Parathyroid adenoma (tissue), 2 donors: ENCODE measurements around the gene DPYSL3.

Experiments used
- H2AFZ ChIP-seq: fragments of 300-600 bp; sonication (generic); one replicate; pipeline ENCODE4 v1.7.0; 2017; ENCODE audit warnings: antibody characterized with exemption, mild to moderate bottlenecking
- H3K27ac ChIP-seq: fragments of 300-600 bp; sonication (generic); one replicate; pipeline ENCODE4 v1.7.0; 2017
- H3K27me3 ChIP-seq: fragments of 300-600 bp; sonication (generic); one replicate; pipeline ENCODE4 v1.7.0; 2017; ENCODE audit warnings: low read length; ENCODE audit not compliant: control insufficient read depth, insufficient read depth
- H3K36me3 ChIP-seq: fragments of 300-600 bp; sonication (generic); one replicate; pipeline ENCODE4 v1.7.0; 2017; ENCODE audit warnings: low read length; ENCODE audit not compliant: control insufficient read depth, insufficient read depth
- H3K4me1 ChIP-seq: fragments of 300-600 bp; sonication (generic); one replicate; pipeline ENCODE4 v1.7.0; 2017; ENCODE audit warnings: control low read depth
- H3K4me2 ChIP-seq: fragments of 300-600 bp; sonication (generic); one replicate; pipeline ENCODE4 v1.7.0; 2017; ENCODE audit warnings: low read length
- H3K4me3 ChIP-seq: fragments of 300-600 bp; sonication (generic); one replicate; pipeline ENCODE4 v1.7.0; 2017; ENCODE audit warnings: low read depth, low read length
- H3K79me2 ChIP-seq: fragments of 300-600 bp; sonication (generic); one replicate; pipeline ENCODE4 v1.7.0; 2017; ENCODE audit warnings: control low read depth
- H3K9ac ChIP-seq: fragments of 300-600 bp; sonication (generic); one replicate; pipeline ENCODE4 v1.7.0; 2017; ENCODE audit warnings: mild to moderate bottlenecking
- H3K9me3 ChIP-seq: fragments of 300-600 bp; sonication (generic); one replicate; pipeline ENCODE4 v1.7.0; 2017; ENCODE audit warnings: low read length; ENCODE audit not compliant: control insufficient read depth
- CTCF ChIP-seq: fragments of 300-600 bp; sonication (generic); IDR thresholded peaks from one replicate; pipeline ENCODE4 v1.7.0; 2017; ENCODE audit warnings: antibody characterized with exemption, mild to moderate bottlenecking
- donor health status: primary hyperparathyroidism.

DPYSL3 gene

GRCh38 chr5:147453875-147454814, 55.7 kb downstream of the DPYSL3 start:
- no peaks in the 10 kb centered on the region for H3K9me3 ChIP-seq
- H3K36me3 ChIP-seq = no peaks in the 10 kb centered on the region
- peak overlapping the region; percentile 93 for H2AFZ ChIP-seq
- no peak overlapping the region for H3K9ac ChIP-seq
- H3K4me3 ChIP-seq = peak overlapping the region; percentile 64
- peak overlapping the region; percentile 12 for H3K27ac ChIP-seq
- H3K27me3 ChIP-seq = no peaks in the 10 kb centered on the region
- peak overlapping the region; percentile 86 for H3K4me2 ChIP-seq
- H3K79me2 ChIP-seq = no peaks in the 10 kb centered on the region
- no peaks in the 10 kb centered on the region for H3K4me1 ChIP-seq
- TF ChIP-seq CTCF = peak; percentile 87

DNA sequence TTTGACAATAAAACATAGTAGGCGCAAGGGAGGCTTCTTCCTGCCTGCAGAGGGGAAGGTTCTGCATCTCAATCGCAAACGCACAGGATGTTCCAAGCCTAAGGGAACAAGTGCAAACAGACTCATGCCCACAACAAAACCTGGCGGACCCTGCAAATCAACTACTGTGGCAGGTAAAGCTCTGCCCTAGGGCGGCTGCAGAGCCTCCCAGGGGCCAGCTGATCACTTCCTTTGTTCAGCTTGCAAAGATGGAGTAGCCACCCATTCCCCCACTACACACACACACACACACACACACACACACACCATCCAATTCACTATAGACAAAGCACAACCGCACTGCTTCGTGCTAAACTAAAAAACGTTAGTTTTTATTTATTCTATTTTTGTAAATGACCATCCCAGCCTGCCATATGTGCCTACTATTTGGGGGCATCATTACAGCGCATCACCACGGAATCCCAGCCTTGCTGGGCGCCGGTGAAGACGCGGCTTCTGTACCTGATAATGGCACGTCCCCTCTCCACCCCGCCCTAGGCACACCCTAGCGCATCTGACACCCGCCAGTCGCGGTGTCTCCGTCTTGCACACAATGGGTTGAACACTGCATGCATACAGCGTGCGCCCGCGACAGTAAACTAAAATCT, 57.6 kb downstream of the DPYSL3 start:
- Histone ChIP-seq H3K27me3 (no peaks in the 10 kb centered on the region), H2AFZ (no peak overlapping the region), H3K4me3 (no peak overlapping the region), H3K4me2 (peak overlapping the region; percentile 86), H3K36me3 (no peaks in the 10 kb centered on the region), H3K27ac (no peak overlapping the region), H3K9me3 (no peaks in the 10 kb centered on the region), H3K79me2 (no peaks in the 10 kb centered on the region), H3K9ac (no peak overlapping the region), H3K4me1 (no peaks in the 10 kb centered on the region)
- no peak for TF ChIP-seq CTCF

DNA sequence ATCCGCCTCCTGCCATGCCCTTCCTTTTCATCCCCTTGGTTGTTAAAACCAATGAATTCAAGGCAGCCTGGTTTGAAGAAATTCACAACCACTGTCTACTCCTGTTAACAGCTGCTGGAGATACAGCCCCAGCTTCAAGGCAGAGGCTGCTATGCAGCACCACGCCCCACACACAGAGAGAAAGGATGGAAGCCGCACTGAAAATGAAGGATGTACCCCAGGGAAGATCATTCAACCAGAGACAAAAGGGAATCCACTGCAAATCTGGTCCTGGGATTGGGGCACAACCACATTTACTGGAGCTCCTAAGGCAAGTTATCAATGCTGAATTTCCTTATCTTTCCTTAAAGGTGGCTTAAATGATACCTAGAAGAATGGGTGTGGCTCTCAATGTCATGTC, 58.7 kb downstream of the DPYSL3 start:
- no peaks in the 10 kb centered on the region for H3K79me2 ChIP-seq
- no peak overlapping the region for H2AFZ ChIP-seq
- no peak overlapping the region for H3K4me2 ChIP-seq
- no peaks in the 10 kb centered on the region for H3K36me3 ChIP-seq
- H3K27ac ChIP-seq = no peak overlapping the region
- H3K4me1 ChIP-seq = no peaks in the 10 kb centered on the region
- H3K9me3 ChIP-seq = no peaks in the 10 kb centered on the region
- no peak overlapping the region for H3K9ac ChIP-seq
- TF ChIP-seq CTCF = no peak
- no peak overlapping the region for H3K4me3 ChIP-seq
- H3K27me3 ChIP-seq = no peaks in the 10 kb centered on the region

DNA sequence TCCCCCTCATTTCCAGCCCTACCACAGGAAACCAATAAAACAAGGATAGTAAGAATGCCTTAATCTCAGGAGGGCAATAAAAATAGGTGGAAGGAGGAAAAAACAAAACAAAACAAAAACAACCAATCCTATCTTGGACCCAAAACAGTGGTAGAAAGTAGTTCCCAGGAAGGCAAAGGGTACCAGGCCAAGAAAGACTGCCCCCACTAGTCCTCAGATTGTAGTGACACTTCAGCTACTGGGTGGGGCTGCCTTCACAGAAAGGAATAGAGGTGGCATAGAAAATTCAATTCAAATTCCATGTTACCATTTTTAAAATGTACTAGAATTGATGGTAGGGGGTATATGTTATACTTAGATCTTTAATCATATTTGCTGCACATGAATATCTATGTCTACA, 59.3 kb downstream of the DPYSL3 start:
- no peak overlapping the region for H3K27ac ChIP-seq
- no peaks in the 10 kb centered on the region for H3K9me3 ChIP-seq
- TF ChIP-seq CTCF = no peak
- no peaks in the 10 kb centered on the region for H3K79me2 ChIP-seq
- no peaks in the 10 kb centered on the region for H3K36me3 ChIP-seq
- no peak overlapping the region for H3K4me2 ChIP-seq
- H3K9ac ChIP-seq = no peak overlapping the region
- no peak overlapping the region for H3K4me3 ChIP-seq
- no peaks in the 10 kb centered on the region for H3K27me3 ChIP-seq
- H3K4me1 ChIP-seq = no peaks in the 10 kb centered on the region
- H2AFZ ChIP-seq = no peak overlapping the region
